WTC11 (cell line): ENCODE results near the gene ATG7. TPM values are rescaled to one million over a fixed set of nuclear protein-coding genes. Genes with fewer than 3 reads are reported as not detected.

ENCODE experiments used
- ATAC-seq: fragments of 200-7000 bp; cut with Tn5 transposase; 2 replicates; pipeline ENCODE4 v1.10.0; 2021; ENCODE audit warnings: mild to moderate bottlenecking, moderate library complexity
- CTCF ChIA-PET: fragments of 300-600 bp; sonication (Branson Sonifier 250); formaldehyde crosslinking; loops from one replicate; lab custom pipeline; 2021; ENCODE audit warnings: antibody characterized with exemption; lab: Charles Lee
- POLR2A ChIA-PET: fragments of 350-600 bp; sonication (Branson Sonifier 250); formaldehyde crosslinking; loops from one replicate; lab custom pipeline; 2021; ENCODE audit warnings: antibody characterized with exemption; lab: Charles Lee
- DNase-seq: peaks from one replicate; pipeline ENCODE4 v3.0.0; 2021; ENCODE audit warnings: low spot score
- H3K27ac Mint-ChIP-seq: 2 replicates; pipeline ENCODE4 v1.8.0; 2021; ENCODE audit warnings: mixed read lengths
- H3K27me3 Mint-ChIP-seq: 2 replicates; pipeline ENCODE4 v1.8.0; 2021; ENCODE audit warnings: low read depth, mild to moderate bottlenecking, moderate library complexity, mixed read lengths
- H3K36me3 Mint-ChIP-seq: 2 replicates; pipeline ENCODE4 v1.8.0; 2021; ENCODE audit warnings: mixed read lengths
- H3K4me1 Mint-ChIP-seq: 2 replicates; pipeline ENCODE4 v1.8.0; 2022; ENCODE audit warnings: mixed read lengths
- H3K4me3 Mint-ChIP-seq: 2 replicates; pipeline ENCODE4 v1.8.0; 2021; ENCODE audit warnings: mild to moderate bottlenecking, moderate library complexity, mixed read lengths
- H3K9me3 Mint-ChIP-seq: 2 replicates; pipeline ENCODE4 v1.8.0; 2021; ENCODE audit warnings: mixed read lengths
- E2F5 ChIP-seq: sonication (generic); formaldehyde crosslinking; IDR thresholded peaks from 2 replicates; pipeline ENCODE4 v1.8.1; 2022; ENCODE audit warnings: mild to moderate bottlenecking, moderate library complexity, missing genetic modification reagents
- ESRRA ChIP-seq: sonication (generic); formaldehyde crosslinking; IDR thresholded peaks from 2 replicates; pipeline ENCODE4 v1.8.1; 2022; ENCODE audit warnings: mild to moderate bottlenecking, missing genetic modification reagents, borderline replicate concordance
- GABPB1 ChIP-seq: sonication (generic); formaldehyde crosslinking; IDR thresholded peaks from 2 replicates; pipeline ENCODE4 v1.8.1; 2023; ENCODE audit warnings: mild to moderate bottlenecking, missing genetic modification reagents
- GTF2I ChIP-seq: fragments of 250-450 bp; sonication (Bioruptor Pico); conservative IDR thresholded peaks from 2 replicates; pipeline ENCODE4 v1.4.0; 2021; ENCODE audit warnings: mild to moderate bottlenecking
- NFE2L1 ChIP-seq: sonication (generic); formaldehyde crosslinking; IDR thresholded peaks from 2 replicates; pipeline ENCODE4 v1.8.1; 2023; ENCODE audit warnings: missing genetic modification reagents
- NFYB ChIP-seq: sonication (generic); formaldehyde crosslinking; conservative IDR thresholded peaks from 2 replicates; pipeline ENCODE4 v1.8.0; 2022; ENCODE audit warnings: low read depth, missing genetic modification reagents
- NR2C2 ChIP-seq: sonication (generic); formaldehyde crosslinking; IDR thresholded peaks from 2 replicates; pipeline ENCODE4 v1.8.0; 2022; ENCODE audit warnings: mild to moderate bottlenecking, missing genetic modification reagents
- OVOL2 ChIP-seq: fragments of 250-450 bp; sonication (Bioruptor Pico); IDR thresholded peaks from 2 replicates; pipeline ENCODE4 v1.9.0; 2021; ENCODE audit warnings: mild to moderate bottlenecking, borderline replicate concordance
- SOX15 ChIP-seq: fragments of 250-450 bp; sonication (Bioruptor Pico); IDR thresholded peaks from 2 replicates; pipeline ENCODE4 v1.9.0; 2021; ENCODE audit warnings: mild to moderate bottlenecking
- SP1 ChIP-seq: sonication (generic); formaldehyde crosslinking; conservative IDR thresholded peaks from 2 replicates; pipeline ENCODE4 v1.8.1; 2022; ENCODE audit warnings: missing genetic modification reagents
- ZMAT4 ChIP-seq: fragments of 250-450 bp; sonication (Bioruptor Pico); IDR thresholded peaks from 2 replicates; pipeline ENCODE4 v1.9.0; 2021; ENCODE audit warnings: mild to moderate bottlenecking
- ZNF121 ChIP-seq: sonication (generic); formaldehyde crosslinking; IDR thresholded peaks from 2 replicates; pipeline ENCODE4 v1.8.0; 2023; ENCODE audit warnings: missing genetic modification reagents
- ZNF138 ChIP-seq: sonication (generic); formaldehyde crosslinking; conservative IDR thresholded peaks from 2 replicates; pipeline ENCODE4 v1.8.1; 2022; ENCODE audit warnings: mild to moderate bottlenecking, moderate library complexity, missing genetic modification reagents
- ZNF219 ChIP-seq: sonication (generic); formaldehyde crosslinking; IDR thresholded peaks from 2 replicates; pipeline ENCODE4 v1.8.0; 2023; ENCODE audit warnings: missing genetic modification reagents, mild to moderate bottlenecking, borderline replicate concordance
- total RNA-seq: library from RNA; stranded (reverse); gene quantifications from 3 replicates; pipeline ENCODE4 v1.2.3, GENCODE V29; 2021
- TF ChIP-seq, protein P1 (sequence below): sonication (generic); formaldehyde crosslinking; IDR thresholded peaks from 2 replicates; pipeline ENCODE4 v1.8.0; 2022; ENCODE audit warnings: mild to moderate bottlenecking, missing genetic modification reagents
- TF ChIP-seq, protein P2 (sequence below): sonication (generic); formaldehyde crosslinking; IDR thresholded peaks from 2 replicates; pipeline ENCODE4 v1.8.0; 2022; ENCODE audit warnings: mild to moderate bottlenecking, missing genetic modification reagents
- TF ChIP-seq, protein P3 (sequence below): sonication (generic); formaldehyde crosslinking; IDR thresholded peaks from 2 replicates; pipeline ENCODE4 v1.8.0; 2022; ENCODE audit warnings: mild to moderate bottlenecking, missing genetic modification reagents

Gene ATG7
- total RNA-seq, 1 experiment from 2014 or later: 17.5 TPM

- no peak overlapping the region for H3K4me3 Mint-ChIP-seq
- no peaks in the 10 kb centered on the region for H3K27me3 Mint-ChIP-seq
- POLR2A ChIA-PET: interaction anchor here (1.1 kb wide), 1 partner anchor 9 kb away, joined by 3 read pairs; no protein-coding TSS in a partner anchor
- ATAC-seq (no peak), DNase-seq (no peak)
- 0 out of 2 replicates have a peak, but pooled peaks cover 2% of the 10 kb centered on the region for H3K9me3 Mint-ChIP-seq
- H3K27ac Mint-ChIP-seq: no peak overlapping the region
- H3K36me3 Mint-ChIP-seq: no peaks in the 10 kb centered on the region
- no peak for TF ChIP-seq NFYB (CRISPR knock-in tag)
- no peak for TF ChIP-seq NFE2L1 (CRISPR knock-in tag)
- no peaks in the 10 kb centered on the region for H3K4me1 Mint-ChIP-seq
- CTCF ChIA-PET: interaction anchor here (0.5 to 0.7 kb wide), 2 partner anchors 28 to 42 kb away, joined by 3 read pairs; no protein-coding TSS in a partner anchor
Observed at GRCh38 chr3:11536132-11536935, 264.1 kb downstream of the ATG7 start.

- Mint-ChIP-seq H3K4me1 (no peaks in the 10 kb centered on the region), H3K36me3 (no peaks in the 10 kb centered on the region), H3K27me3 (no peaks in the 10 kb centered on the region), H3K4me3 (no peak overlapping the region), H3K9me3 (0 out of 2 replicates have a peak, but pooled peaks cover 4% of the 10 kb centered on the region), H3K27ac (peak overlapping the region; percentile 9; the same call in 1 of the 2 replicates)
- ChIA-PET POLR2A (interaction anchor here (1.1 kb wide), 1 partner anchor 13 kb away, joined by 3 read pairs; no protein-coding TSS in a partner anchor), CTCF (interaction anchor here (0.5 to 0.7 kb wide), 2 partner anchors 29 to 41 kb away, joined by 3 read pairs; no protein-coding TSS in a partner anchor)
- TF ChIP-seq GTF2I (CRISPR knock-in tag) (no peak), ZNF138 (CRISPR knock-in tag) (no peak), E2F5 (CRISPR knock-in tag) (no peak), GABPB1 (no peak), NFE2L1 (CRISPR knock-in tag) (no peak), SP1 (no peak), ZNF219 (CRISPR knock-in tag) (no peak), OVOL2 (no peak), ZMAT4 (CRISPR knock-in tag) (no peak), NR2C2 (no peak), SOX15 (CRISPR knock-in tag) (no peak), ESRRA (CRISPR knock-in tag) (no peak), ZNF121 (CRISPR knock-in tag) (no peak)
- TF ChIP-seq, protein P1, sequence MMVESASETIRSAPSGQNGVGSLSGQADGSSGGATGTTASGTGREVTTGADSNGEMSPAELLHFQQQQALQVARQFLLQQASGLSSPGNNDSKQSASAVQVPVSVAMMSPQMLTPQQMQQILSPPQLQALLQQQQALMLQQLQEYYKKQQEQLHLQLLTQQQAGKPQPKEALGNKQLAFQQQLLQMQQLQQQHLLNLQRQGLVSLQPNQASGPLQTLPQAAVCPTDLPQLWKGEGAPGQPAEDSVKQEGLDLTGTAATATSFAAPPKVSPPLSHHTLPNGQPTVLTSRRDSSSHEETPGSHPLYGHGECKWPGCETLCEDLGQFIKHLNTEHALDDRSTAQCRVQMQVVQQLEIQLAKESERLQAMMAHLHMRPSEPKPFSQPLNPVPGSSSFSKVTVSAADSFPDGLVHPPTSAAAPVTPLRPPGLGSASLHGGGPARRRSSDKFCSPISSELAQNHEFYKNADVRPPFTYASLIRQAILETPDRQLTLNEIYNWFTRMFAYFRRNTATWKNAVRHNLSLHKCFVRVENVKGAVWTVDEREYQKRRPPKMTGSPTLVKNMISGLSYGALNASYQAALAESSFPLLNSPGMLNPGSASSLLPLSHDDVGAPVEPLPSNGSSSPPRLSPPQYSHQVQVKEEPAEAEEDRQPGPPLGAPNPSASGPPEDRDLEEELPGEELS (CRISPR knock-in tag): no peak
- TF ChIP-seq, protein P2, sequence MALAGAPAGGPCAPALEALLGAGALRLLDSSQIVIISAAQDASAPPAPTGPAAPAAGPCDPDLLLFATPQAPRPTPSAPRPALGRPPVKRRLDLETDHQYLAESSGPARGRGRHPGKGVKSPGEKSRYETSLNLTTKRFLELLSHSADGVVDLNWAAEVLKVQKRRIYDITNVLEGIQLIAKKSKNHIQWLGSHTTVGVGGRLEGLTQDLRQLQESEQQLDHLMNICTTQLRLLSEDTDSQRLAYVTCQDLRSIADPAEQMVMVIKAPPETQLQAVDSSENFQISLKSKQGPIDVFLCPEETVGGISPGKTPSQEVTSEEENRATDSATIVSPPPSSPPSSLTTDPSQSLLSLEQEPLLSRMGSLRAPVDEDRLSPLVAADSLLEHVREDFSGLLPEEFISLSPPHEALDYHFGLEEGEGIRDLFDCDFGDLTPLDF (CRISPR knock-in tag): no peak
- TF ChIP-seq, protein P3, sequence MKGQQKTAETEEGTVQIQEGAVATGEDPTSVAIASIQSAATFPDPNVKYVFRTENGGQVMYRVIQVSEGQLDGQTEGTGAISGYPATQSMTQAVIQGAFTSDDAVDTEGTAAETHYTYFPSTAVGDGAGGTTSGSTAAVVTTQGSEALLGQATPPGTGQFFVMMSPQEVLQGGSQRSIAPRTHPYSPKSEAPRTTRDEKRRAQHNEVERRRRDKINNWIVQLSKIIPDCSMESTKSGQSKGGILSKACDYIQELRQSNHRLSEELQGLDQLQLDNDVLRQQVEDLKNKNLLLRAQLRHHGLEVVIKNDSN (CRISPR knock-in tag): no peak
- no peak for DNase-seq
- no peak for ATAC-seq
Observed at GRCh38 chr3:11536936-11537612, 264.9 kb downstream of the ATG7 start.
